ACC112 (cell line): Measurements from ENCODE around the gene SRGAP2C.
"Not testable (repeated sequence)": the region's sequence is repeated elsewhere in the genome, so short reads cannot be mapped to it uniquely, and the experiment has no call there.

Source experiments
- H2AFZ ChIP-seq: fragments of 200-600 bp; sonication (generic); one replicate; pipeline ENCODE4 v1.6.0; 2017; ENCODE audit warnings: antibody characterized with exemption, low read length; ENCODE audit not compliant: unreplicated experiment
- H3K27ac ChIP-seq: fragments of 200-600 bp; sonication (generic); 2 replicates; pipeline ENCODE4 v1.5.1; 2014; ENCODE audit warnings: low read depth, mild to moderate bottlenecking, antibody characterized with exemption, low read length, moderate library complexity
- H3K27me3 ChIP-seq: fragments of 200-600 bp; sonication (generic); 2 replicates; pipeline ENCODE4 v1.6.1; 2014; ENCODE audit warnings: mild to moderate bottlenecking, antibody characterized with exemption, low read length, moderate library complexity, mixed read lengths; ENCODE audit not compliant: insufficient read depth
- H3K36me3 ChIP-seq: fragments of 200-600 bp; sonication (generic); 2 replicates; pipeline ENCODE4 v1.6.1; 2016; ENCODE audit warnings: mild to moderate bottlenecking, antibody characterized with exemption, low read length, moderate library complexity, mixed read lengths; ENCODE audit not compliant: insufficient read depth
- H3K4me1 ChIP-seq: fragments of 200-600 bp; sonication (generic); one replicate; pipeline ENCODE4 v1.6.1; 2016; ENCODE audit warnings: low read length, mixed read lengths; ENCODE audit not compliant: insufficient read depth, unreplicated experiment, control insufficient read depth
- H3K4me3 ChIP-seq: fragments of 200-600 bp; sonication (generic); 2 replicates; pipeline ENCODE4 v1.5.1; 2014; ENCODE audit warnings: mild to moderate bottlenecking, low read depth, low read length
- H3K79me2 ChIP-seq: fragments of 200-600 bp; sonication (generic); one replicate; pipeline ENCODE4 v1.6.0; 2016; ENCODE audit warnings: low read length; ENCODE audit not compliant: control insufficient read depth, unreplicated experiment, insufficient read depth

SRGAP2C gene

DNA sequence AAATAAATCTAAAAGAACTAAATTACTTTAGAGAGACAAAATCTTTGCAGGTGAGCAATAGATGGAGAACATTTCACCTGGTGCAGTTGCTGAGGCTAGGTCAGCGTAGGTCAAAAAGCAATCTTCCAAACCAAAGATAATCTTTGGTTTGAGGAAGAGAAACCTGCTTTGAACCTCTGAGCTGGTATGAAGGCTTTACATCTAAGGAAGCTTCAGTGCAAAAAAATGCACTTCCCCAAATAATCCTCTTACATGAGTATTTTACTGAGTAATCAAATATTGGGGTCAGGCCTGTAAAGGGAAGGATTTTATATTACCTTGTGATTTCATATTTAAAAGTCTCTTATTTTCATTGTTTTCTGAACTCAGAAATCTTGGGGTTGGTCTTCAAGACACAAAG lies 223.6 kb downstream of the SRGAP2C start:
- H2AFZ ChIP-seq: no peak overlapping the region
- no peaks in the 10 kb centered on the region for H3K4me1 ChIP-seq
- H3K79me2 ChIP-seq: no peaks in the 10 kb centered on the region
- no peak overlapping the region for H3K27ac ChIP-seq
- no peaks in the 10 kb centered on the region for H3K36me3 ChIP-seq
- no peak overlapping the region for H3K4me3 ChIP-seq
- H3K27me3 ChIP-seq: no peaks in the 10 kb centered on the region

DNA sequence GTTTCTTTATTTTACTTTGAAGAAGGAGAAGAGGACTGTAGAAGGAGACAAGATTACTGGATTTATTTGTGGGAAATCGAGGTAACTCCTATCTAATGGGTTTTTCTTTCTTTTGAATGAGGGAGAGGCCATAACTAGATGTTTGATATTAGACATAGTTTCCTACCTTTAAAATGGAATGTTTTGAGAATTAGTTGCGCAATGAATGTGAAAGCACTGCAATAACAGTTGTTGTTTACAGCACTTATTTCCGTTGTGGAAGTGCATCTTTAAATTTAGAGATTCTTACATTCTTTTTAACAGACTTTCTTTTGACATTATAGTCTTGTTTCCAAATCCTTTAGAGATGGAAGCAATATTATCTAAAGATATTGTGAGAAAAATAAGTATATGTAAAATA lies 229.0 kb downstream of the SRGAP2C start:
- Histone ChIP-seq H3K79me2 (no peaks in the 10 kb centered on the region), H3K36me3 (no peaks in the 10 kb centered on the region), H3K27me3 (no peaks in the 10 kb centered on the region), H3K27ac (no peak overlapping the region), H3K4me1 (peaks cover 2% of the 10 kb centered on the region), H3K4me3 (no peak overlapping the region), H2AFZ (no peak overlapping the region)

DNA sequence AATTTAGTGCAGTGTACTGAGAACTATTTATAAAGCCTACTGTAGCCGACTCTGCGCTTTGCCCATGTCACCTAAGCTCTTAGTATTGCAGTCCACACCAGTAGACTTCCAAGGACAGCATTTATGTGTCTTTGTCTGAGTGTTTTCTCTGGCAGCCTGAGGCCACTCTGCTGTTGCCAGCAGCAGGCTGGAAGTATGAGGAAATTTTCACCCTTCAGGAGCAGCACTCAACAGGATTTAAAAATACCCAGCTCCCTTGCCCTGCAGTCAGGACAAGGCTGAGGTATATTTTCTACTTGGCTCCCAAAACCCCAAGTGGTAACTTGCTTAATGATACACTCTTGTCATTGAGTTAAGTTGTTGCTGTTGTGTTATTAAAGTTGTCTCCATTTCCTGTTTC lies 230.1 kb downstream of the SRGAP2C start:
- Histone ChIP-seq H3K27me3 (no peaks in the 10 kb centered on the region), H3K27ac (no peak overlapping the region), H3K79me2 (no peaks in the 10 kb centered on the region), H3K4me3 (no peak overlapping the region), H3K36me3 (no peaks in the 10 kb centered on the region), H3K4me1 (peaks cover 2% of the 10 kb centered on the region), H2AFZ (peak overlapping the region; percentile 39)

DNA sequence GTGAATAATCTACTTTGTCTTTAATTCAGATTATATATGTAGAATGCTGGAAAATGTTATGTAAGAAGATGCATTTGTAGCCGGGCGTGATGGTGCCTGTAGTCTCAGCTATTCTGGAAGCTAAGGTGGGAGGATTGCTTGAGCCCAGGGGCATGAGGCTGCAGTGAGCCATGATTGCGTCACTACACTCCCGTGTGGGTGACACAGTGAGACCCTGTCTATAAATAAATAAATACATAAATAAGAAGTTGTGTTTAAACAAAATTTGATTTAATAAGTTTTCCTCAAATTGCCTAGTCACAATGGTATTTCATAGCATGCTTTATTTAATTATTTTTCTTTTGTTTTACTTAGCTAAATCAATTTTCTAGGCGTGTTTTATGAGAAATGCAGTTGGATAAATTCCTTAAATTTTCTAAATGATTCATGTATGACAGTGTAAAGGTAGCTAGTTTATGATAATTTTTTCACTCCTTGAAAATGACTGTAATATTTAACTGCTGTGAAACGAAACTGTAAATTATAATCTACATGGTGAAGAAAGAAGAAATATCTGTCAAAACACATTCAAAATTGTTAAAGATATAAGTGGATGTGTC lies 232.6 kb downstream of the SRGAP2C start:
- Histone ChIP-seq H3K4me3 (no peak overlapping the region), H3K4me1 (peaks cover 2% of the 10 kb centered on the region), H3K79me2 (no peaks in the 10 kb centered on the region), H3K27ac (no peak overlapping the region), H2AFZ (no peak overlapping the region), H3K27me3 (no peaks in the 10 kb centered on the region), H3K36me3 (no peaks in the 10 kb centered on the region)

DNA sequence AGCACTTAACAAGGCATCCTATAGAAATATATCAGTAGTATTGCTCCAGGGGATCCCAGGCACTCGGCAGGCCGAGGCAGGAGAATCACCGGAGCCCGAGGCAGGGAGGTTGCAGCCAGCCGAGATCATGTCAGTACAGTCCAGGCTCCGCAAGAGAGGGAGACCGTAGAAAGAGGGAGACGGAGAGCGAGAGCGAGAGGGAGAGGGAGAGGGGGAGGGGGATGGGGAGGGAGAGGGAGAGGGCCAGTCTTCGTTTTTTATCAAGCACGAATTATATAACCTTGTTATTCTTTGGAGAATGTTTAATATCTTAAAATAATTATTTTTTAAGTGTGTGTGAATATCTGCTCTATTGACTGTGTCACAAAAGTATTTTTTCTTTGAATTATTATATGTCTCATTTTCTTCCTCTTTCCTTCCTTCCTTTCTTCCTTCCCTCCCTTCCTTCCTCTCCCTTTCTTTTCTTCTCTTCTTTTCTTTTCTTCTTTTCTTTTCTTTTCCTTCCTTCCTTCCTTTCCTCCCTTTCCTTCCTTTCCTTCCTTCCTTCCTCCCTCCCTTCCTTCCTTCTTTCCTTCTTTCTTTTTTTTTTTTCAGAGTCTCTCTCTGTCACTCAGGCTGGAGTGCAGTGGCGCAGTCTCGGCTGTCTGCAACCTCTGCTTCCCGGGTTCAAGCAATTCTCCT lies 233.7 kb downstream of the SRGAP2C start:
- Histone ChIP-seq H3K79me2 (no peaks in the 10 kb centered on the region), H2AFZ (no peak overlapping the region), H3K4me1 (peaks cover 2% of the 10 kb centered on the region), H3K4me3 (no peak overlapping the region), H3K27me3 (no peaks in the 10 kb centered on the region), H3K27ac (no peak overlapping the region), H3K36me3 (no peaks in the 10 kb centered on the region)

DNA sequence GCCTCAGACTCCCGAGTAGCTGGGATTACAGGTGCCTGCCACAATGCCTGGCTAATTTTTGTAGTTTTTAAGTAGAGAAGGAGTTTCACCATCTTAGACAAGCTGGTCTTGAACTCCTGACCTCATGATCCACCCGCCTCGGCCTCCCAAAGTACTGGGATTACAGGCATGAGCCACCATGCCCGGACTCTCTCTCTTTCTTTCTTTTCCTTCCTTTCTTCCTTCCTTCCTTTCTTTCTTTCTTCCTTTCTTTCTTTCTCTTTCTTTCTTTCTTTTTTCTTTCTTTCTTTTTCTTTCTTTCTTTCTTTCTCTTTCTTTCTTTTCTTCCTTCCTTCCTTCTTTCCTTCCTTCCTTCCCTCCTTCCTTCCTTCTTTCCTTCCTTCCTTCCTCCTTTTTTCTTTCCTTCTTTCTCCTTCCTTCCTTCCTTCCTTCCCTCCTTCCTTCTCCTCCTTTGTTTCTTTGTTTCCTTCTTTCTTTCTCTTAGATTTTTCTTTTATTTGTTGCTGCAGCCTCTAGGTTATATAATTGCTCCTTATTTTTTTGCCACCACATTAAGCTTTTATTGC lies 234.4 kb downstream of the SRGAP2C start:
- H3K27ac ChIP-seq, H3K4me1 ChIP-seq, H2AFZ ChIP-seq, H3K4me3 ChIP-seq, H3K27me3 ChIP-seq, H3K79me2 ChIP-seq, H3K36me3 ChIP-seq: not testable (repeated sequence)

DNA sequence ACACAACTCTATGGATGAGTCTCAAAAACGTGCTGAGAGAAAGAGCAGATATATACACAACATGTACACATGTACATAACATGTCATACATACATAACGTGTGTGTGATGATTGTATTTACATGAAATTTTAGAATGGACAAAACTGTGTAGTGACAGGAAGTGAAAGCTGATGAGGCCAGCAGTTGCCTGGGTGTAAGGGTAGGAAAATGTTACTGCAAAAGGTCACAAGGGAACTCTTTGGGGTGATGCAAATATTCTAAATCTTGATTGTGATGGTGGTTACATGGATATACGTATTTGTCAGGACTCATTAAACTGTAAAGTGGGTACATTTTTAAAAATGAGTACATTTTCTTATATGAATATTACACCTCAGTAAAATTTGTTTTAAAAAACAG lies 236.7 kb downstream of the SRGAP2C start:
- H3K4me3 ChIP-seq, H3K4me1 ChIP-seq, H3K79me2 ChIP-seq, H2AFZ ChIP-seq, H3K27ac ChIP-seq, H3K27me3 ChIP-seq, H3K36me3 ChIP-seq: not testable (repeated sequence)

DNA sequence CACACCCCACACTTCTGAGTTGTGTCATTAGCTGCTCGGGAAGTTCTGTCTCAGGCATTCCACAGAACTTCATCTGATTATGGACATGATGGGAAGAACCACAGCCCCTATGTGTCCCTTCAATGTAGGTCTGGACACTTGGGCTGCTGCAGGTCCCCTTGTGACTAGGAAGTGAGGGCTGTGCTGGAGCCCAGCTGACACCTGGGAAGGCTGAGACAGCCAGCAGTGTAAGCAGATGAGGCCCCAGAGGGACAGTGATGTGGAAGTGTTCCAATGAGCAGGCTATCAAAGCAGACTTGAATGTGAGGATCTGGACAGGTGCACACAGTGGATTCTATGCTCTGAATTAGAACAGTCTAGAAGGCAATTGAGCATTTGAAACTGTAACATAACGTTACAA lies 239.2 kb downstream of the SRGAP2C start:
- H2AFZ ChIP-seq, H3K79me2 ChIP-seq, H3K4me1 ChIP-seq, H3K27ac ChIP-seq, H3K36me3 ChIP-seq, H3K27me3 ChIP-seq, H3K4me3 ChIP-seq: not testable (repeated sequence)

DNA sequence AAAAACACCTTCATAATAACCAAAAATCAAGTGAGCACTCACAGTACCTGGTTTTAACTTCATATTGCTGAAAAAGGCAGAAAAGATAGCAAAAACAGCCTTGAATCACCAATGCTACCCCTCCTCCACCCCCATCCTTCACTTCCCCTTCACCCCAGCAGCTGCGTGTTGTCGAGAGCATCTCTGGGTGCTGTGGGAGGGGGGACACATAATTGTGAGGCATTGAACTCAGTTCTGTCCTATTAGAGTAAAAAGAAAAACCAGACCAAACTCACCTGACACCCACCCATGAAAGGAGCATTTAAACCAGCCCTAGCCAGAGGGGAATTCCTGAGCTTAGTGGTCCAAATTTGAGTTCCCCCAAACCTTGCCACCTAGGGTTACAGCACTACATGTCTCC lies 248.7 kb downstream of the SRGAP2C start:
- not testable (repeated sequence) for H3K27me3 ChIP-seq, H3K4me3 ChIP-seq, H3K27ac ChIP-seq, H3K79me2 ChIP-seq, H3K4me1 ChIP-seq, H3K36me3 ChIP-seq, H2AFZ ChIP-seq

DNA sequence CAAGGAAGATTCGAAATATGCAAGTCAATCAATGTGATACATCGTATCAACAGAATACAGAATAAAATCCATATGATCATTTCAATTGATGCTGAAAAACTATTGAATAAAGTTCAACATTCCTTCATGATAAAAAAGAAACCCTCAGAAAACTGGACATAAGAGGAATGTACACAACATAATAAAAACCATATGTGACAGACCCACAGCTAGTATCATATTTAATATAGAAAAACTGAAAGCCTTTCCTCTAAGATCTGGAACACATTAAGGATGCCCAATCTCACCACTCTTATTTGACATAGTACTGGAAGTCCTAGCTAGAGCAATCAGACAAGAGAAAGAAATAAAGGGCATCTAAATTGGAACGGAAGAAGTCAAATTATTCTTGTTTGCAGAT lies 254.1 kb downstream of the SRGAP2C start:
- not testable (repeated sequence) for H3K27me3 ChIP-seq, H3K4me1 ChIP-seq, H3K79me2 ChIP-seq, H3K36me3 ChIP-seq, H3K27ac ChIP-seq, H2AFZ ChIP-seq, H3K4me3 ChIP-seq

DNA sequence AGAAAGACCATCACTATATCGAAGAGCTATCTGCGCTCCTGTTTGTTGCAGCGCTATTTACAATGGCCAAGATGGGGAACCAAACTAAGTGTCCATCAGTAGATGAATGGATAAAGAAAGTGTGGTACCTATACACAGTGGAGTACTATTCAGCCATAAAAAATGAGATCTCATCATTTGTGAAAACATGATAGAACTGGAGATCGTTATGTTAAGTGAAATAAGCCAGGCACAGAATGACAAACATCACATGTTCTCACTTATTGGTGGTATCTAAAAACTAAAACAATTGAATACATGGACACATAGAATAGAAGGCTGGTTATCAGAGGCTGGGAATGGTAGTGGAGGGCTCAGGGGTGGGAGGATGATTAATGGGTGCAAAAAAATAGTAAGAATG lies 256.2 kb downstream of the SRGAP2C start:
- no peaks in the 10 kb centered on the region for H3K36me3 ChIP-seq

More for the DNA sequence above, 256.2 kb downstream of the SRGAP2C start:
- H3K4me3 ChIP-seq: no peak overlapping the region
- H3K4me1 ChIP-seq: peaks cover 15% of the 10 kb centered on the region
- no peak overlapping the region for H3K27ac ChIP-seq
- no peaks in the 10 kb centered on the region for H3K27me3 ChIP-seq
- no peak overlapping the region for H2AFZ ChIP-seq
- no peaks in the 10 kb centered on the region for H3K79me2 ChIP-seq
